ENCODE measurements around the gene C2orf68.

DNA sequence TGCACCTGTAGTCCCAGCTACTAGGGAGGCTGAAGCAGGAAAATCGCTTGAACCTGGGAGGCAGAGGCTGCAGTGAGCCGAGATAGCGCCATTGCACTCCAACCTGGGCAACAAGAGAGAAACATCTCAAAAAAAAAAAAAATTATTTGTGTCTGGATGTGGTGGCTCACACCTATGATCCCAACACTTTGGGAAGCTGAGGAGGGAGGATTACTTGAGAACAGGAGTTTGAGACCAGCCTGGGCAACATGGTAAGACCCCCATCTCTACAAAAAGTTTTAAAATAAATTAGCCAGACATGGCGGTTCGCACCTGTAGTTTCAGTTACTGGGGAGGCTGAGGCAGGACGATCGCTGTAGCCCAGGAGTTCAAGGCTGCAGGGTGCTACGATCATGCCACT is 36.1 kb downstream of the C2orf68 start:
- TF ChIP-seq, protein P1, sequence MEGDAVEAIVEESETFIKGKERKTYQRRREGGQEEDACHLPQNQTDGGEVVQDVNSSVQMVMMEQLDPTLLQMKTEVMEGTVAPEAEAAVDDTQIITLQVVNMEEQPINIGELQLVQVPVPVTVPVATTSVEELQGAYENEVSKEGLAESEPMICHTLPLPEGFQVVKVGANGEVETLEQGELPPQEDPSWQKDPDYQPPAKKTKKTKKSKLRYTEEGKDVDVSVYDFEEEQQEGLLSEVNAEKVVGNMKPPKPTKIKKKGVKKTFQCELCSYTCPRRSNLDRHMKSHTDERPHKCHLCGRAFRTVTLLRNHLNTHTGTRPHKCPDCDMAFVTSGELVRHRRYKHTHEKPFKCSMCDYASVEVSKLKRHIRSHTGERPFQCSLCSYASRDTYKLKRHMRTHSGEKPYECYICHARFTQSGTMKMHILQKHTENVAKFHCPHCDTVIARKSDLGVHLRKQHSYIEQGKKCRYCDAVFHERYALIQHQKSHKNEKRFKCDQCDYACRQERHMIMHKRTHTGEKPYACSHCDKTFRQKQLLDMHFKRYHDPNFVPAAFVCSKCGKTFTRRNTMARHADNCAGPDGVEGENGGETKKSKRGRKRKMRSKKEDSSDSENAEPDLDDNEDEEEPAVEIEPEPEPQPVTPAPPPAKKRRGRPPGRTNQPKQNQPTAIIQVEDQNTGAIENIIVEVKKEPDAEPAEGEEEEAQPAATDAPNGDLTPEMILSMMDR (optimal IDR thresholded peaks at IDR 0.05 in 1 of 3, IDR thresholded peaks at IDR 0.05 in 1 of 3, conservative IDR thresholded peaks at IDR 0.05 in 1 of 3; ENCODE audit: extremely low read depth in 1 of 3, insufficient read depth in 2 of 3, low read length in 3 of 3), result no peak
- TF ChIP-seq EZH2 (IDR thresholded peaks at IDR 0.05; ENCODE audit: low read length), result no peak

All from keratinocyte (primary cell).